Stimulated activated CD8-positive, alpha-beta memory T cell treated with anti-CD3 and anti-CD28 coated beads, Interleukin-15, amount 100 ng/mL, for 4 hours (primary cell): ENCODE data around the gene CCT7.
A peak's percentile ranks its signal among the peaks of the same experiment; 100 is the strongest.

Experiments
- DNase-seq, 2 donors: peaks; one replicate each; pipeline ENCODE4 v3.0.0-alpha.2; 2020; ENCODE audit warnings: low read depth in 2 of 2

Gene CCT7

DNA sequence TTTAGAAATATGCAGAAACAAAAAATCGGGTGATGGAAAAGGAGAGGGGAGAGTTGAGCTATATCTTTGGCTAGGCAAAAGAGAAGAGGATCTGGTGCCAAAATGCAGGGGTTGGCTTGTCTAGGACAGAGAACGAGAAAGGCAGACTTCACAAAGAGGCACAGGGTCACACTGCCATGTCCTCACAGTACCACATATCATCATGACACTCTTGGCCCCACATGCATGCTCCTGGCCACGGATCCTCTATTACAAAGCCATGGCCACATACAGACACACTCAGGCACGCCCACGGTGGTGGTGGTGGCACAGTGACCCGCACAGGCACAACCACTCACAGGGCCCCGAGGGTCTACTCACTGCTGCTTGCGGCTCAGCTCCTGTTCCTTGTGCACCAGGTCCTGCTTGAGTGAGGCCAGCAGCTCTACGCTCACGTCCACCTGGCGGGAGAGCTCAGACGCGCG lies 34.3 kb downstream of the CCT7 start:
- DNase-seq, result no peak

DNA sequence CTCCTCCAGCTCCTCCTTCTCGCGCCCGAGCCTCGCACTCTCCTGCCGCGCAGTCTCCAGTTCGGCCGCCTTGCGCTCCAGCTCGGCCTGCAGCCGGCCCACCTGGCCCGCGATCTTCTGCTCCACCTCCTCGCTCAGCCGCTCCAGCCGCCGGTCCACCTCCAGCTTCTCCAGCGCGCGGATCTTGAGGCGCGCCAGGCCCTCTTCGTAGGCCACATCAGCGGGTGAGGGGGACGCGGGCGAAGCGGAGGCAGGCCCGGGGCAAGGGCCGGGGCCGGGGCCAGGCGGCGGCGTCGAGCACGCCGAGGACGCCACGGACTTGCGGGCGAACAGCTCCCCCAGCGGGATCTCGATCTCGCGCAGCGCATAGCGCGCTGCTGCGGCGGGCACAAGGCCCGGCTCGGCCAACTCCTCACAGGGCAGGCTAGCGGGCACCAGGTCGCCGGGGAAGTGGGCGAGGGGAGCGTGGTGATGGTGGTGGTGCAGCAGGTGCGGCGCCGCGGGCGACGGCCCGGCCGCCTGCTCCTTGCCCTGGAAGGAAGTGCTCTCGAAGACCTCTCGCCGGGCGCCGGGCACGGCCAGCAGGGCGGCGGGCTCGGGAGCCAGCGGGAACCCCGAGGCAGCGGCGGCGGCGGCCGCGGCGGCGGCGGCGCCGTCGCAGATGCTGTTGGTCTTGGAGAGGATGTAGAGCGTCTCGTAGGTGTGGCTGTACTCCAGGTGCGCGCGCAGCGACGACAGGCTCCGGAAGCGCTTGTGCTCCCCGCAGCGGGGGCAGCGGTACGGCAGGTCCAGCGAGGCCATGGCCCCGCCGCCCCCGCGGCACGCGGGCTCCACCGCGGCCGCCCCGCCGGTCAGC lies 35.0 kb downstream of the CCT7 start:
- DNase-seq, result peak in 1 of 2 donors; percentile 54

DNA sequence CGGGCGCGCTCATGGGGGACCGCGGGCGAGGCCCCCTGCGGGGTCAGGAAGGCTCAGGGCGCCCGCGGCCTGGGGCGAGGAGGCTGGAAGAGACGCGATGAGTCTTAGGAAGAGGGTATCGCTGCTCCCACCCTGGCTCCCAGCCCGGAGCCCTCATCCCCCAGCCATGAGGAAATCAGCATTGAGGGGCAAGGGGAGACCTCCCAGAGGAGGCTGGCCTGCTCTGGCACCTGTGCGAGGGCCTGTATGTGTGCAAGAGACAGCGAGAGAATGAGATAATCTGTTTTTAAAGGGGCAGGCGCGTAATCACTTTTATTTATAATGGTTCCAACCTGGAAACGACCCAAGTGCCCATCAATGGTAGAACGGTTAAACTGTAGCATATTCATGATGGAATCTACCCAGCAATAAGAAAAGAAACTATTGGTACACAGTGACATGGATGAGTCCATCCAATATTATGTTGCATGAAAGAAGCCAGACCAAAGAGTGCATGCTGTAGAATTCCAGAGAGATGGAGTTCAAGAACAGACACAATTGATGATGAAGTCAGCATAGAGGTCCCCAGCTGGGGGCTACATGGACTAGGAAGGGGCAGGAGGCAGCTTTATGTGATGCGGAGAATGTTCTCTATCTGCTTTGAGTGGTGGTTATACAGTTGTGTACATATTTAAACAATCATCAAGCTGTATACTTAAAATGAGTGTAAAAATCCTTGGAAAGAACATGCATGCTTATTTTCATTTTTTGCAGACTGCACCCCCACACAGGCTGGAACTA lies 35.8 kb downstream of the CCT7 start:
- DNase-seq, result no peak

DNA sequence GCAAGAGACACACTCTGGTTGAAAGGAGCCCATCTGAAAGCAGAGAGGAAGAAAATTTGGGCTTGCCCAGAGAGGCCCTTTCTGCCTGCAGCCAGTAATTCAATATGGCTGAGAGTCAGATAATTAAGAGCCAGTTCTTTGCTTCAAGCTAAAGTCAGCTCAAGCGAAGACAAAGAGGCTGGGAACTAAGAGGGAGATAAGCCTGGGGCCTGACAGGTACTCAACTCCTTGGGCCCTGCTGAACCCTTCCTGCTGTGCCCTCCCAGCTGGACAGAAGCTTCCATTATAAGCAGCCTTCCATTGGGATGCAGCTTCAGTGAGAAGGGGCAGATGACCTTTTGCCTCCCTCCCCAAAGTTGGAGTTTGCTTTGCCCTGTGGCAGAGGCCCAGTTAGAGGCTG lies 38.2 kb downstream of the CCT7 start:
- DNase-seq, result no peak

DNA sequence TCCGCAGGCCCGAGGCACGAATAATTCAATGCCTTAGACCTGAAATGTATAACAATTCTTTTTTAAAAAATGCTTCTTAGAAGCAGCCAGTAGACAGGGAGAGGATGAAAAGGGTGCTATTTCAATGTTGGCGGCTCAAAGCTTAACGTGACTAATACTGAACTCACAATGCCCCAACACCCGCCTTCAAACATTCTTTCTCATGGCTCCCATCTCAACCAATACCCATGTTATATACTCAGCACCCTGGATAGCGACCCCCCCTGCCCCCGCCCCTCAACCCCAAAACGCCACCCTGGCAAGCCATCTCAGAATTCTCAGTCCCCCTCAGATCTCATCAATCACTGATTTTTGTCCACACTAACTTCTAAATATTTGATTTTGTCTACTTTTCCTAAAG lies 45.7 kb downstream of the CCT7 start:
- no peak for DNase-seq

DNA sequence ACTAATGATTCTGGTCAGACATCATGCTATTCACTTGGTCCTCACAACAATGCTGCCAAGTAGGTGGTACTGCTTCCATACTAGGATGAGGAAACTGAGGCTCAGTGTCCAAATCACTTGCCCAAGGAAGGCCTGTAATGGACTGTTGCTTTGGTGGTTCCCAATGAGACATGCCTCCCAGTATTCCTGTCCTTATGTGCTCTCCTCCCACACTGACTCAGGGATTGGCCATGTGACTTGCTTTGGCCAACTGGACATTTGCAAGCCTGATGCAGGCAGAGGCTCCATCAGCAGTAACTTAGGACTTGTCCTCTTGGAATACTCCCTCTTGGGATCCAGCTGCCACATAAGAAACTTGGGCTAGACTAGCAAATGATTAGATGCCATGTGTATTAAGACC lies 47.1 kb downstream of the CCT7 start:
- DNase-seq, result no peak

DNA sequence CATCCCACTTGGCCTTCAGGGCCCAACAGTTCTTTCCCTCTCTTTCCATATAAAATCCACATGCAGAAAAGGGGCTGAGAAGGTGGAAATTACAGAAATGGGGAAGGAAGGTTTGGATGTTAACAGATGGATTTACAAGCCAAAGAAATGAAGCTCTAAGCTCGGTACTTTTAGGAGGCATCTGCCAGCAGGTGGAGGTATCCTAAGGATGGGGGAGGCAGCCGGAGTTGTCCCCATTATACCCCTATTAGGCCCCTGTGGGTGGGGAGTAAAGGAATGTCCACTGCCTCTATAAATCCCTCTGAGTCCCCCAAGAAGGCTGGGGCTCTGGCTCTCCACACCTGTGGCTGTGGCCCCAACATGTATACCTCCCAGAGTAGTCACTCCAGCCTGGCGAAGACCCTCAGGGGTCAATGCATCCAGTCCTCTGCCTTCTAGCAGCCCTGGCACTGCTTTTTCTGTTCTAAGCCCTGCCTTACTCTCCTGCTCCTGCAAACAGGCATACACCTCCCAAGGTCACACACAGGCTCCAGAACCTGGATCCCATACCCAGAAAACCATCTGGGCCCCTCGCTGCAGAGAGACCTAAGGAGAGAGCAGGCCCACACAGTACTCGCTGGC lies 48.9 kb downstream of the CCT7 start:
- no peak for DNase-seq

DNA sequence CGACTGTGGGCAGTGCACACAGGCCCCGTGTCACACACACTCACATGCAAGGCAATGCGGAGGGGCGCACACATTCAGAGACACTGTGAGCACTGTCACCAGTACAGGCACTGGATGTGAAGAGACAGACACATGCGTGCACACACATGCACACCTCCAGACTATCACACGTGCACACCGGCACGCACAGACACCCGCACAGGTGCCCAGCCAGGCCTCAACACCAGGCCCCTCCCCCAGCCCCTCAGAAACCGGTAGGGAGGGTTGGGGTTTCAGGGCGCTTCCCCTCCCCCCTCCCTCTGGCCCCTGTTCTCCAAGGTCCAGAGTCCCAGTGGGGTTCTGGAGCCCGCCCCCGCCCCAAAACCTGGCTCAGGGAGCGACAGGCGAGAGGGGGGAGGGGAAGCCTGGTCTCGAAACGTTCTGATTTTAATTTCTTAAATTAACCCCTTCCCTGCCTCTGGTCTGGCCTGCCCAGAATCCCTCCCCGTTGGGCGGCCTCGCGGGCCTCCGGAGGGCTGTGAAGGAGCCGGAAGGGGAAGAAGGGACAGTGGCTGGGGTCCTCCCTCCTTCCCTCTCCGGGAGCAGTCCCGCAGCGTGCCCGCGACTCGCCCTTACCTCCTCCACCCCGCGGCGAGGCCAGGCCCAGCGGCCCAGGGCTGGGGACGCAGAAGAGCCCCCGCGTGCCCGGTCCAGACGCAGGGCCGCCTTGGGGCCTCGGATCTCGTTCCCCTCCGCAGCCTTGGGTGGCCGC lies 49.6 kb downstream of the CCT7 start:
- DNase-seq, result no peak

DNA sequence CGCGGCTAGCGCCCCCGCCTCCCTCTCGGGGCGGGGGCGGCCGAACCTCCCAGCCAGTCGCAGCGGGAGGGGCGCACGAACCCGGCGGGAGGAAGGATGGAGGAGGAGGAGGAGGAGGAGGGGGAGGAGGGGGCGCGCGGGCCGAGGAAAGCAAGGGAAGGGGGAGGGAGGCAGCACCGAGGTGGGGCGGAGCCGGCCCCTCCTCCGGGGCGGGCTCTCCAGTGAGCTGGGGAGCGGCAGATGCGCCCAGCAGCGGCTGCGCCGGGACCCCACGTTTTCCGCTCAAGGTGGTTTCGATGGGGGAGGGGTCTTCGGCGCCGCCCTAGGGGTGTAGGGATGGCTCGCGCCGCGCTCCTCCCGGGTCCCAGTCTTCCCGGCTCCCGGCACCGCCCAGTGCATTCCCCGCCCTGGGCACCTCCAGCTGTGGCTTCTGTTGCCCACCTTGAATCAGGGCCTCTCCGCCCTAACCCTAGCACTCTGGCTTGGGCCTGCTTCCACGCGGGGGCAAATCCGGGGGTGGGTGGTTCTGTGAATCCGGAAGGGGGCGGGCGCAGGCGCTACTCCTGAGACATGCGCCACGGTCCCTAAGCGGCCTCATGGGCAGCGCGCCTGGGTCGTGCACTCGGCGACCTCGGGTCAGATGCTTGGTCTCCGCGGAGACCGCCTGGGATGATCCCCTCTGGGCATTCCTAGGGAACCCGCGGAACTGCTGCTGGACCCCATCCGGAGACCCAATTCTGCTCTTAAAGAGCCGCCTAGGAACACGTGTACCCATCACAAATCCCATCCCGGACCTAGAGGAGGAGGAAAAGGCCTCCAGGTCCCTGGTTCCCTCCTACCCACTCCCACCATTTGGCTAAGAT lies 50.4 kb downstream of the CCT7 start, which contains the start of gene FBXO41:
Gene FBXO41, minus strand, starts transcription at position 183 of the 863 bp plus-strand sequence. CDS start 14,848 bp downstream, outside the sequence.
- peak; percentile 77 to 80 for DNase-seq

DNA sequence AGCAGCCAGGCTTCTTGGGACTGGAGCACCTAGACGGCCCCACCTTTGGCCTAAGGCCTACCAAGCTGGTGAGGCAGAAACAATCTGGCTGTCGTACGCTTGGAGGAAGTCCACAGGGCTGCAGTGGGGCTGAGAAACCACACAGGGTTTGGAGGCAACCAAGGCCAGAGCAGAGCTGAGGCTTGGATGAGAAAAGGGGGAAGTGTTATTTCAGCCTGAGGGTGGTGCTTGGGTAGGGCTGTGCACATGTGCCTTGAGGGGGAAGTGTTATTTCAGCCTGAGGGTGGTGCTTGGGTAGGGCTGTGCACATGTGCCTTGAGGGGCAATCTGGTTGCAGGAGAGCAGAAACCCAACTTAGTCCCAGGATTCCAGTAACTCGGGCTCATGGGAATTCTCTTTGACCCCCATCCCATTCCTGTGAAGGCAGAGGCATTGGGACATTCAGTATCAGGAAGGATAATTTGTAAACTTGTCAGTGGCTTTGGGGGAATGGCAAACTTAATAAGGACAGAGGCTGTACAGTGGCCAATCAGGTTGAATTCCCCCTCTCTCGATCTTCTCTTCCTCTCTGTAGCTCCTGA lies 51.1 kb downstream of the CCT7 start:
- no peak for DNase-seq

DNA sequence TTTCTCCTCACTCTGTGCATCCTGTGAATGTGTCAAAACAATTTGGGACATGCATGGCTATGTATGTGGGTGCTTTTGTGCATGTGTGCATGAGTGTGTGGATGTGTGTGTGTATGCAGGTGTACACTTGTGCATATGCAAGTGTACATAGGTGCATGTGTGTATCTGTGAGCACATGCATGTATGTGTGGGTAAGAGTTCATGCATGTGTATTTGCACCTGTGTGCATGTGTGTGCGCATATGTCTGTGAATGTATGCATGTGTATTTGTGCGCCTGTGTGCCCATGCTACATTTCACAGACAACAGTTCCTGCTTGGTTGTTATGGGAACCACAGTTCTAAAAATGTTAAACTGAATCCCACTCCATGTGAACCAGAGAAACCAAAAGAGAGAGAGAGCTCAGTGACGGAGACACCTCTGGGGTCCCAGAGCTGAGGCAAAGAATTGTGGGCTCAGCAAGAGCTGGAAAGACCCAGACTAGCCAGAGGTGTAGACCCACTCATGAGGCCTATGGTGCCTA lies 52.1 kb downstream of the CCT7 start:
- DNase-seq, result no peak

DNA sequence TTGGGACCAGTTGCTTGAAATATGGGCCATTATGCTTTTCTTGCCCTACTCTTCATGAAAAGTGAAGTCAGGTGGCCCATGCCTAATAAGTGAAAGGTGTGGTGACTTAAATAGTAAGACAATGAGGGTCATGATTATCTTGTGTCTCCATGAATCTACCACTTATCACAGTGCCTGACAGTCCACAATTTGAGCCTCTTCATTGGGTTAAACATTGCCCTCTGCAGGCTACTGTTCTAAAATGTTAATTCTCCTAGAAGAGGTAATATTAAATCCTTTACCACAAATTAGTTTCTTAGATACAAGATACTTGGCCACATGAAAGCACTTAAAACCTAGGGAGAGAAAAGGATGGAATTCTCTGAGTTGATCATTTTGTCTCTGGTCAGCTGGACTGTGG lies 55.2 kb downstream of the CCT7 start:
- no peak for DNase-seq

DNA sequence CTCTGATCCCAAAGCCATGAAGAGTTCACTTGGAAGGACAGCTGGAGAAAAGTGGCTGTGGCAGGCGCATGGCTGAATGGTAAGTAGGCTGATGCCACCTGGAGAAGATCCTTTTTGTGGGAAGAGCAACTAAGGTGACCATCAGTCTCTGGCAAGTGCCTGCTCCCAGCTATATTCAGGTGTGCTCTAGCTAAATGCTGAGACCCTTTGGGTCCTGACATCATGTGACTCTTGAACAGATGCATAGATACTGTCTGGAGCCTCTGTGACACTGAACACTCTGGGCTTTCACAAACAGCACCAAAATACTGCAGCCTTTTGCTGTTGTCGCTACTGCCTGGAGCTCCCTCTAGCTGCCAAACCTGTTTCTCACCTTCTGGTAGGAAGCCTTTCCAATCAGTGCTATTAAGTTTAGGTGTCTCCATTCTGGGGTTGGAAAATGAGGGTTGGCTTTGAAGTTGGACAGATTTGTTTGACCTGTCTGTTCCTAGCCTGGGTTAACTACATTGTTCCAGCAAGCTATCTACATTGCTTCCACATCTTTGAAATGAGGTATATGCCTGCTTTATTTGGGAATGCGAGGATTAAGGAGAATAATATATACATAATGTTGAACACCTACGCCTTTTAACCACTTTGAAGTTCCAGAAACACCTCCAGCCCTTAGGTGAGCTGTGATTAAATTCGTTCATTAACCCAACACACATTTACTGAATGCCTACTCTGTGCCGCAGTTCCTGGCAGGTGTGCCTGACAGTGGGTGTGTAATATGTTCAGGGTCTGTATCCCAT lies 56.1 kb downstream of the CCT7 start:
- no peak for DNase-seq

DNA sequence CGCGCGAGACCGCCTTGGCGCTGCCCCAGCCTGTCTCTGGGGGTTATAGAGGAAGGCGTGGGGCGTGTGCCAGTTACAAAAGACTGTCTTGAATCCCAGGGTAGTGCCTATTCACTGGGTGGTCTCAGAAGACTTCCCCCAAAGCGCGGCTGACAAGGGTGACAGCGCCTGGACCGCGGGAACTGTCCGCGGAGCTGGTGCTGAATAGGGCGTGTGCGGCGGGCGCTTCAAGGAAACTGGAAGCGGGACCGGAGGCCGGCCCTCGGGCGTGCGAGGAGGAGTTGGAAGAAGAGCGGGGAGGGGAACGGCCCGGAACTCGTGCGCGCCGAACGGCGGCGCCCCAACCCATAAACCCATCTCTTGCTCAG lies 57.0 kb downstream of the CCT7 start:
- no peak for DNase-seq

DNA sequence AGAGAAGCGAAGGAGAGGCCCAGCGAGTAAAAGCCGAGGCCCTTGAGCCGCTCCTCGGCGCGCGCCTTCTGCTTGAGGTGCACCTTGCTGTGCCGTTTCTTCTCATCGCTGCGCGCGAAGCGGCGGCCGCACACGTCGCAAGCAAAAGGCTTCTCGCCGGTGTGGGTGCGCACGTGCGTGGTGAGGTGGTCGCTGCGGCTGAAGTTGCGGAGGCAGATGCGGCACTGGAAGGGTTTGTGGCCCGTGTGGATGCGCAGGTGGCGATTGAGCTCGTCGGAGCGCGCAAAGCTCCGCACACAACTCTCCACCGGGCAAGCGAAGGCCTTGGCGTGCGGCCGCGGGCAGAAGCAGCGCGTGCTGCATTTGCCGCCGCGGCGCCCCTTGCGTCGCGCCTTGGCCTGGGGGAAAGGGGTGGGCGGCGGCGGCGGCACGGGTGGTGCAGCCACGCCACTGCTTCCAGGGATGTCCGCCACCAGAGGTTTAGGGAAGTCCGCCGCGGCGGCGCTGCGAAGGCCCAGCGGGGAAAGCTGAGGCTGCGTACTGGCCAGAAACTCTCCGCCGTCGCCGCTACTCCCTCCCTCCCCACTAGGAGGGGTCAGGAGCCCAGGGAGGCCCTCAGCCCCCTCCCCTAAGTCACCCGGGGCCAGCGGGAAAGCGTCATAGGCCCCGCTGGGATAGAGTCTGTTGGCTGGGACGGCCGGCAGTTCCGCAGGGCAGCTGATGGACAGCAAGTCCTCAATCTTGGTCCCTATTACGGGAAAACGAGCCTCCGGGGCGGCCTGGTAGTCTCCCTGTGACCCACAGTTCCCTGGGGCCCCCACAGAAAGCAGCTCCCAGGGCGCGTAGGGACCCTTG lies 57.6 kb downstream of the CCT7 start:
- no peak for DNase-seq

DNA sequence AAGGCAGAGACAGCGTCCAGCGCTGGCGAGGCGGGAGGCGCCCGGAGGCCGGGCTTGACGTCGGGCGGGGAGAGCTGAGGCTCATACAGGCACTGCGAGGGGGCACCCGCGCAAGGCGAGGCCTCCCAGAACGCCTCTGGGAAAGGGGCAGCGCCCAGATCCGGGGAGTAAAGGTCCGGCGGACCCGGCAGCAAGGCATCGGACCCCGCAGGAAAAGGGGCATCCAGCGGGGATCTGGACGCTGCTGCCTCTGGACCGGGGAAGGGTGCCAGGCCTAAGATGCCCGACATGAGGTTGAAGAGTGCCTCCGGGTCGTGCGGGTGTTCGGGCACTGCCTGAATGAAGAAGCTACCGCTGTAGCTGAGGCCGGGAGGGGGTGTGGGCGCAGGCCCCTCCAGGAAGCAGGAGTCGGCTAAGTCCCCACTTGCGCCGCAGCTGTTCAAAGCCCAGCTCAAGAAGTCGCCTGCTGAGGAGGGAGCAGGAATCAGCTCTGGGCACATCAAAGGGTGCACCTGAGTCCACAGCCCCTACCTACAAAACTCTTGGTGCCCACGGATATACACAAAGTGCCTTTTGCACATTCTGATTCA lies 58.3 kb downstream of the CCT7 start:
- no peak for DNase-seq

DNA sequence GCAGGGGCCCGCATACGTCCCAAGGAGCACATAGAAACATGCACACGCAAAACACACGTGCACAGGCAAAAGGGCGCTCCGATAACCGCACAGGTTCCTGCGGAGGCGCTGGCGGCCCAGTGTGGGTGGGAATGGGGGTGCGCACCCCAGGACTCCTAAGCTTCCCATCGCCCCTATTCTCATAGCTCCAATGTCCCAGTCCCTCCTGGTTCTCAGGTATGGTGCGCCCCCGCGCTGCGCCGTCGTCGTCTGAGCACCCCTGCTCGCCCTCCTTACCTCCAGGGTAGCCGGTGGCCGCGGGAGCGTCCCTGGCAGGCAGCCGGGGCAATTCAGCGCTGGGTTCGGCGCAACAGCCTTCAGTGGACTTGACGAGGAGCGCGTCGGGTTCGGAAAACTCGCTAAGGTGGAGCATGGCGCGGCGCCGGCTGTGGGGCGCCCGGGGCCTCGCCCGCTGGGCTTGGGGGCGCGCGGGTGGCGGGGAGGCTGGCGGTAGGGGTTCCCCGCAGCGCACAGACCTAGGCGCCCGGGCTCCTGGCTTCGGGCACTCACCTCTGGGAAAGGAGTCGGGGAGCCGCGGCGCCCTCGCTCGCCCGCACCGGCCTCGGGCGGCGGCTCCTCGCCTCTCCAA lies 58.9 kb downstream of the CCT7 start:
- DNase-seq, result no peak
